ENCODE results near the gene CAMK2B. TPM values are rescaled to one million over a fixed set of nuclear protein-coding genes. Genes with fewer than 3 reads are reported as not detected.

CAMK2B gene
- total and polyA plus RNA-seq, 2 experiments from 2014 or later = not detected

GRCh38 chr7:44278451-44279161 is 46.8 kb downstream of the CAMK2B start:
- Mint-ChIP-seq H3K36me3 (ENCODE audit: low read depth) (no peaks in the 10 kb centered on the region), H3K9me3 (no peaks in the 10 kb centered on the region; the same call in 2 of the 3 replicates), H3K27ac (no peak overlapping the region), H3K27me3 (ENCODE audit: insufficient read depth, low read depth, poor library complexity) (peaks cover 20% of the 10 kb centered on the region), H3K4me1 (peaks cover 7% of the 10 kb centered on the region; the same call in 2 of the 3 replicates), H3K4me3 (no peak overlapping the region)
- no peak overlapping the region for H2AFZ ChIP-seq
- no peaks in the 10 kb centered on the region for H3K79me2 ChIP-seq (replicated peaks; ENCODE audit: insufficient read depth)
- peaks cover 5% of the 10 kb centered on the region for H3K4me1 ChIP-seq (ENCODE audit: insufficient read depth)
- H3K36me3 ChIP-seq (ENCODE audit: insufficient read depth) = no peaks in the 10 kb centered on the region
- no peaks in the 10 kb centered on the region for H3F3A ChIP-seq (replicated peaks; ENCODE audit: low read depth)
- H3K4me3 ChIP-seq = no peak overlapping the region
- no peaks in the 10 kb centered on the region for H3K9me2 ChIP-seq (ENCODE audit: insufficient read depth)
- H3K27ac ChIP-seq (ENCODE audit: low read depth) = no peak overlapping the region
- peaks cover 12% of the 10 kb centered on the region for H3K27me3 ChIP-seq (ENCODE audit: insufficient read depth)
- no peak for DNase-seq (ENCODE audit: low spot score)
- TF ChIP-seq ZNF462 (CRISPR knock-in tag; IDR thresholded peaks at IDR 0.05) (no peak), CTCF (conservative IDR thresholded peaks at IDR 0.05; ENCODE audit: low read depth in 2 of 2) (no peak), EZH2 (IDR thresholded peaks at IDR 0.05; ENCODE audit: low read depth, unreplicated experiment) (no peak)
- no peak for ATAC-seq
- no peak overlapping the region for H3K4me2 ChIP-seq
- no peaks in the 10 kb centered on the region for H4K20me1 ChIP-seq (replicated peaks; ENCODE audit: insufficient read depth)

All from GM23338 (cell line).